Mucosa of stomach (tissue), 1 donor: ENCODE data around the gene ARHGEF17.

Experiments used
- H3K27me3 ChIP-seq: one replicate; pipeline ENCODE4 v1.7.0; 2013; ENCODE audit warnings: mild to moderate bottlenecking, low read length; ENCODE audit not compliant: control insufficient read depth, insufficient read depth
- H3K36me3 ChIP-seq: one replicate; pipeline ENCODE4 v1.7.0; 2013; ENCODE audit warnings: low read length; ENCODE audit not compliant: control insufficient read depth, insufficient read depth
- H3K4me1 ChIP-seq: one replicate; pipeline ENCODE4 v1.7.0; 2013; ENCODE audit warnings: mild to moderate bottlenecking, low read length; ENCODE audit not compliant: control insufficient read depth, insufficient read depth
- H3K4me3 ChIP-seq: one replicate; pipeline ENCODE4 v1.7.0; 2013; ENCODE audit warnings: low read length
- H3K9ac ChIP-seq: one replicate; pipeline ENCODE4 v1.7.0; 2013; ENCODE audit warnings: mild to moderate bottlenecking, low read length, moderate library complexity
- H3K9me3 ChIP-seq: one replicate; pipeline ENCODE4 v1.7.0; 2013; ENCODE audit warnings: mild to moderate bottlenecking, low read length, moderate library complexity; ENCODE audit not compliant: control insufficient read depth
- donor health status: Pancreatic carcinoma.

The ARHGEF17 gene

DNA sequence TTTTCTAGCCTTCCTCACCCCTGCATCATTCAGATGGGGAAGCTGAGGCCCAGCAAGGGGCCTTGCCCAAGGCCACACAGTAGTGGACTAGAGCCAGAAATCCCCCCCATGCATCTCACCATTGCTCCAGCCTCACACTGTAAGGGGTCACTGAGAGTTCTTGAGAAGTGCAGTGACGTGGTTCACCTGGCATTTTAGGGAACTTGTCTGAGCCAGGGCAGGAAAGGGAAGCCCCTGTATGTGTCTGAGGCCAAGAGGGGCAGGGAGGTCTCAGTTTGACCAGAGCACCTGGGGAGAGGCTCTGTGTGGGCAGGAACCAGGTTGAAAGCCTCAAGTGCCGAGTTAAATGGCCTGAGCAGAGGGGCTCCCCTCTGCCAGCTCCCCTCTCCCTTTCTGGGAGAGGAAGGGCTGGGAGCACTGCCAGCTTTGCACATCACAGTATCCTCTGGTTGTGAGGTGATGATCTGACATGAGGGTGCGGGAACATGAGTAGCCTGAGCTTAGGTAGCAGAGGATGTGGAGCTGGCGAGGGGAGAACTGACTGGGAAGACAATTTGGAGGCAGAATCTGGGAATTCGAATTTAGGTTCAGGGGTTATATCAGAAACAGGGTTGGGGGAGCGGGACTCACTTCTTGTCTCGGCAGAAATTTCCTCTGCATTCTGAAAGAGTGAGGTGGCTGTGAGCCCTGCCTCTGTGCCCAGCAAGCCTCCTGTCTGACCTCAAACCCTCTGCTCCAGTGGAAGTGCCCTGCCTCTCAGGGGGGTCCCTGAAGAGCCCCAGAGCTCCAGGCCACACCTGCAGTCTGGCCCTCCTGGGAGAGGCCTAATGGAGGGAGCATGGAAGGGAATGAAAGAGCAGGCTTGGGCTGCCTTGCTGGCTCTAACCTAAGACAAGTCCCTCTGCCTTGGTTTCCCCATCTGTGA is 14.6 kb downstream of the ARHGEF17 start:
- Histone ChIP-seq H3K4me3 (no peak overlapping the region), H3K9me3 (no peaks in the 10 kb centered on the region), H3K9ac (peak overlapping the region; percentile 46), H3K36me3 (no peaks in the 10 kb centered on the region), H3K27me3 (no peaks in the 10 kb centered on the region), H3K4me1 (peaks cover 48% of the 10 kb centered on the region)

DNA sequence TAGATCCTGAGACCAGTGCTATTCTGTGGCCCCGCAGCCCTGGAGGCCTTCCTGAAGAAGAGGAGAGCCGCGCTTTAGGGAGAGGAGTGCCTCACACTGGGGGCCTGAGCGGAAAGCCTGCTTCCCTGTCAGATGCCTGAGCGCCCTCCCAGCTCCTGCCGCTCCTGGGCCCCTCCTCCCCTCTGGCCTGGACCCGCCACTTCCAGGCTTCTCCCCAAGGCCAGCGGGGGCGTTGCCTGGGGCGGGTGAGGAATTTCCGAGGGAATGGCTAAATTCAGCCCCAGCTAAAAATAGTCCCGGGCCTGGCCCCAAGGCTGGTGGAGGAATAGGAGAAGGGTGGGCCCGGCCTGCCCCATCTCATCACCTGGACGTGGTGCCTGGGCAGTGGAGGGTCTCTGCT is 15.4 kb downstream of the ARHGEF17 start:
- Histone ChIP-seq H3K9ac (peak overlapping the region; percentile 46), H3K27me3 (no peaks in the 10 kb centered on the region), H3K36me3 (no peaks in the 10 kb centered on the region), H3K4me3 (no peak overlapping the region), H3K9me3 (no peaks in the 10 kb centered on the region), H3K4me1 (peaks cover 48% of the 10 kb centered on the region)

DNA sequence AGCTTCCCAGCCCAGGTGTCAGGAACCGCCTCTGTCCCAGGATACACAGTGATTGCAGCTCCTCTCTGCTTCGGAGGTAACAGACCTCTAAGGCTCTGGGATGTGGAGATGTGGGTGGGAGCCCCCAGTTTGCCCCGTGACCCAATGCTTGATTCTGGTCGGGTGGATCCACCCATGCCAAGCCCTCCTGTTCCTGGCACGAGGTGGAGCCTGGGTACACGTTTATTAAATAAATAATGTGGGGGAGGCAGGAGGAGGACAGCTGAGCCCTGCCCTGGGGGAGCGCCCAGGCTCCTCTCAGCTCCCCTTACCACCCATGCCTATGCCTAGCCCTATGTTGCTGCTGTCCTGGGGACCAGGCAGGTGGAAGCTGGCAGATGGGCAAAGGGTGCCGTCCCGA is 16.0 kb downstream of the ARHGEF17 start:
- no peaks in the 10 kb centered on the region for H3K36me3 ChIP-seq
- peaks cover 48% of the 10 kb centered on the region for H3K4me1 ChIP-seq
- H3K9ac ChIP-seq = peak overlapping the region; percentile 46
- H3K4me3 ChIP-seq = no peak overlapping the region
- no peaks in the 10 kb centered on the region for H3K27me3 ChIP-seq
- no peaks in the 10 kb centered on the region for H3K9me3 ChIP-seq

DNA sequence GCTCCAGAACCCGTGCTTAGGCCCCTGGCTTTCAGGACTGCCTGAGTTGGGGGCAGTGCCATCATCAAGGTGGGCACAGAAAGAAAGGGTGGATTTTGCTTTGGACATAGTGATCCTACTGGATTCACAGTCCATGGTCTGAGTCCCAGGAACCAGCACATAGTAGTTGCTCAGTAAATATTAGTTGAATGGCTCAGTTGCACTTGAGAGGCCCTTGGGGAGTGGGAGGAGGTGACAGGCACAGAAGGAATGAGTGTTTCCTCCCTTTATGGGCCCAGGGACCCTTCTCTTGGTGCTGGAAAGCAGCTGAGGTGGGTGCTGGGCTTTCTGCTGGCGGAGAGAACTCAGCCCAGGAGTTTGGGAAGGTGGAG is 16.6 kb downstream of the ARHGEF17 start:
- Histone ChIP-seq H3K27me3 (no peaks in the 10 kb centered on the region), H3K4me3 (no peak overlapping the region), H3K4me1 (peaks cover 48% of the 10 kb centered on the region), H3K9me3 (no peaks in the 10 kb centered on the region), H3K36me3 (no peaks in the 10 kb centered on the region), H3K9ac (no peak overlapping the region)

DNA sequence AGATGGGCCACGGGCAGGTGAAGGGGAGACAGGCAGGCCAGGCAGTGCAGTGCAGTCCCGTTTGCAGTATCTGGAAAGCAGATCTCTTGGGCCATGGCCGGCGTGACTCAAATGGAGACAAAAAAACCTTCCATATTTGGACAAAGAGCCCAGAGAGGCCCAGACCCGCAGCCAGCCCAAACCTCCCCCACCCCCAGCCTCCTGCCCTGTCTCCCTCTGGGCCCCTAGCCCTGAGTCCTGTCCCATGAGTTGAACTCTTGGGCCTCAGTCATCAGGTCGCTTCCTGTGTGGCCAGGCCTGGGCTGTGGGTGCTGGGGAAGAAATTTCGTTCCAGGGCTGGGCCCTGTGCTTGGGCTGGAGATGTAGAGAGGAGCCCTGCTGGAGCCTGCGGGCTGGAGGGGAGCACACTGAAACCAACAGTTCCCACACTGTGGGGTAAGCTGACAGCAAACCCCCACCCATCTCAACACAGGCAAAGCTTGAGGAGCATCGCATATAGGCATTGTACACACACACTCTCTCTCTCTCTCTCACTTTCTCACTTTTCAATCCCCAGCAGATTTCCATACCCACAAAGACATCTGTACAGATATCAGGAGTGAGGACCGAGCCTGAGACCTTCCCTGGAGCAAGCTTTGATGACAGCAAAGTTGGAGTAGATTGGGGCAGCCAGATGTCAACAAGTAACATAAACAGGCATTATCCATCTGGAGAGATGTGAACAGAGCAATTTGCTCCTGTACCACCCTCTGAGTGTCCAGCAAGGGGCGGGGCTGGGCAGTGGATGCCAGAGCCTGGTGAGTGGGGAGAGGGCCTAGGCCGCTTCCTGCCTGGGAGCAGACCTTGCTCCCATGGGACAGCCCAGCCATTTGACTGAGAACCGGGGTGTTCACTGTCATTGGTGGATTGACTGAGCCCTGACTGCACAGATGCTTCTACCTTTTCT is 17.2 kb downstream of the ARHGEF17 start:
- H3K4me3 ChIP-seq = no peak overlapping the region

DNA sequence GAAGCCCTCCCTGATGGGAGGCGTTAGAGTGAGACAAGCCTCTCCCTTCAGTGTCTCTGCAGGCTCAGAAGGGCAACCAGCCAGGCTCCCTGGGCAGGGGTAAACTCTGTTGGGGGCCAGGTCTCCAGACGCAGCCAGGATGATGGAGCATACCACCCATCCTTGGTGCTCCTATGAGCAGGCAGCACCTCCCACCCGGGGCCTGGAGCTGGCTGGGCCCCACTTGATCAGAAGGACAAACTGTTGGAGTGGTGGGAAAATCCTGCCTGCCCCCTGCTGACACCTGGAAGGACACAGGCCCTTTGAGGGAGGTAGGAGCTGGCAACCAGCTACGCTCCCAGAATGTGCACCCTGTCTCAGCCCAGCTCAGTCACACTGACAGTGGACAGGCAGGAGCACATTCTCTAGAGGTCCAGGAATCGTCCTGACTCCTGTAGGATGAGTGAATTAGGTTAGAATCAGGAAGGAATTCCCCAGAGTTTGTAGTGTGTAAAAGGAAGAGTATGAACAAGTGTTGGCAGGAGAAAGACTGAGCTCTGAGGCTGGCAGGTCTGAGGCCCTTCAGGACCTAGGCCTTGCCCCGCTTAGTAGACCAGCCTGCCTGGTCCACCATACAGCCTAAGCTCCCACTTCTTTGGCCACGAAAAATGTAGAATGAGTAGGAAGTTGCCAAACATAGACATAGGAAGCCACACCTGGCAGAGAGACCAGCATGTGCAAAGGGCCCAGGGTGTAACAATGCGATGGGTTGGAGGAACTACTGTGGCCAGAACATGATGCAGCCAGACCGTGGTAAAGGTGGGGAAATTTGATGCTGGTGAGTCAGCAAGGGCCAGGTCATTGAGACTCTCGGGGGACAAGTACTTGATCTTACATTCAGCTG is 19.1 kb downstream of the ARHGEF17 start:
- H3K9ac ChIP-seq = no peak overlapping the region
- H3K9me3 ChIP-seq = no peaks in the 10 kb centered on the region
- no peak overlapping the region for H3K4me3 ChIP-seq
- no peaks in the 10 kb centered on the region for H3K36me3 ChIP-seq
- peaks cover 34% of the 10 kb centered on the region for H3K4me1 ChIP-seq
- H3K27me3 ChIP-seq = no peaks in the 10 kb centered on the region

More for the DNA sequence above, 17.2 kb downstream of the ARHGEF17 start:
- Histone ChIP-seq H3K9ac (no peak overlapping the region), H3K9me3 (no peaks in the 10 kb centered on the region), H3K27me3 (no peaks in the 10 kb centered on the region), H3K36me3 (no peaks in the 10 kb centered on the region), H3K4me1 (peaks cover 48% of the 10 kb centered on the region)

DNA sequence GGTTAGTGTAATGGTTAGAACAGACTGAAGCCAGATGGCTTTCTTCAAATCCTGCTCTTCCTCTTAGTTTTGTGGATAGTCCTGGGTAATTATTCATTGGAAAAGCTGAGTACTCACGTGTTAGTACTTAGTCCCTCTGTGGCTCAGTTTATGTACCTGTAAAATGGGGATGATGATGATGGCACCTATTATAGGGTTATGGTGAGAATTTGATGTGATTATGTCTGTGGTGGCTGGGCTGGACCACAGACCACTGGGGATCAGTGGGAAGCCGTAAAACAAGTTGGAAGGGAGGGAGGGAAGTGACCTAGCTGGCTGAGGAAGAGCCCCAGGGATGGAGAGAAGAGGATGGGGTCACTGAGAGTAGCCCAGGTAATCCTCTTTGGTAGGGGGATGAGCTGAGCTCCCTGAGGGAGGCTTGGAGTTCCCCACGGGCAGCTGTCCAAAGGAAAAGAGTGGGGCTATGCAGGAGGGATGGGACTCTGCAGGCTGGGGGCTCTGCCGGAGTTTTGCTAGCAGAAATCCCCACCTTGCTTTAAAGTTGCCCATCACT is 19.8 kb downstream of the ARHGEF17 start:
- H3K9ac ChIP-seq = no peak overlapping the region
- H3K4me1 ChIP-seq = peaks cover 27% of the 10 kb centered on the region
- no peaks in the 10 kb centered on the region for H3K9me3 ChIP-seq

DNA sequence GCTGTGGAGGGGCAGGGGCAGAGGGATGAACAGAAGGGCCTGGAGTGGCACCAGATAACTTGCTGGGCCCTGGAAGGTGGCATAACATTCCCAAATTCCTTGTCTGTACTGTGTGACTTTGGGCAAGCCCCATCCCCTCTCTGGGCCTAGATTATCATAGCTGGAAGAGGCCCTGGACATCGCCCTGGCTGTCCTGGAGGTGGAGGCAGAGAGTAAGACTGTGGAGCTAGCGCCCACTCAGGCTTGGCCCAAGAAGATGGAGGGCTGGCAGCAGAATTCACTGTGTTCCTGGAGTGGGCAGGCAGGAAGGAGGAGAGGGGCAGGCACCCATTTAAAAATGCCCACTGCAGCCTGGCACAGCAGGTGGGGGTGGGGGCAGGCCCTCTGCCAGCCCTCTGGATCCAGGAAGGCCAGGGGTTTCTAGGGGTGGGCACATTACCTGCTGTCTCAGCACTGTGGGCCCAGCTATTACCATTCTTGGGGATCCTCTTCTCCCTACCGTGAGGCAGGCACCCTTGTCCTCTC is 22.6 kb downstream of the ARHGEF17 start:
- Histone ChIP-seq H3K4me1 (peaks cover 19% of the 10 kb centered on the region), H3K27me3 (no peaks in the 10 kb centered on the region), H3K9ac (no peak overlapping the region), H3K9me3 (no peaks in the 10 kb centered on the region), H3K4me3 (no peak overlapping the region), H3K36me3 (no peaks in the 10 kb centered on the region)

More for the DNA sequence above, 19.8 kb downstream of the ARHGEF17 start:
- Histone ChIP-seq H3K4me3 (no peak overlapping the region), H3K27me3 (no peaks in the 10 kb centered on the region), H3K36me3 (no peaks in the 10 kb centered on the region)

DNA sequence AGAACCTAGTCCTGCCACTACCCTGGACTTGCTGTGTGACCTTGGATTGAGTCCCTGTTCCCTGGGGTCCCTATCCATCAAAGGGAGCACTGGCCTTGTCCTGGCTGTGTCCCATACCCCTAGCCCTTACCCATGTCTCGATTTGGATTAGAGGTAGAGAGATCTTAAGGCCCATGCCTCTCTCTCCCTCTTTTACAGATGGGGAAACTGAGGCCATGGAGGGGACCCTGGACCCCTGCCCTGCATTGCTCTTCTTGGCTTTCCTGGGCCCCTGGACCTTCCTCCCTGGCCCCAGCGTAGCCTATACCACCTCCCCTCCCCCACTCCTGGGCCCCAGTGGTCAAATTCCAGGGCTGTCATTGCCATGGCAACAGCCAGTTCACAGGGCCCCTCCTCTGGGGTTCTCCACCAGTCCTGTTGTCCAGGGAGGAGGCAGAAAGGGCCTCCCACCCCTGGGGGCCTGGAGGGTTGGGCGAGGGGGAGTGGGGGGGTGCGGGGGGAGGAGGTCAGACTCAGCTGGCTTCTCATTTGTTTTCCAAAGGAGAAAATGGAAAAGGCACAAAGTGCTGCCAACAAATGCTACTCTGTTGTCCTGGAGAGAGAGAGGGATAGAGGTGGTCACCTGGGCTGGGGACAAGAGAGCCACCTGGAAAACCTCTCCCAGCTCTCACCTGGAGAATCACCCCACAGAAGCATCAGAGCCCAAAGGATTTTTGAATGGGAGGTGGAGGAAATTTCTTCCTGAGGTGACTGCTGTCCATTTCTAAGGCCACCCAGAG is 23.3 kb downstream of the ARHGEF17 start:
- no peak overlapping the region for H3K4me3 ChIP-seq
- H3K4me1 ChIP-seq = peaks cover 19% of the 10 kb centered on the region
- H3K9ac ChIP-seq = no peak overlapping the region
- H3K27me3 ChIP-seq = no peaks in the 10 kb centered on the region
- H3K9me3 ChIP-seq = no peaks in the 10 kb centered on the region
- no peaks in the 10 kb centered on the region for H3K36me3 ChIP-seq

DNA sequence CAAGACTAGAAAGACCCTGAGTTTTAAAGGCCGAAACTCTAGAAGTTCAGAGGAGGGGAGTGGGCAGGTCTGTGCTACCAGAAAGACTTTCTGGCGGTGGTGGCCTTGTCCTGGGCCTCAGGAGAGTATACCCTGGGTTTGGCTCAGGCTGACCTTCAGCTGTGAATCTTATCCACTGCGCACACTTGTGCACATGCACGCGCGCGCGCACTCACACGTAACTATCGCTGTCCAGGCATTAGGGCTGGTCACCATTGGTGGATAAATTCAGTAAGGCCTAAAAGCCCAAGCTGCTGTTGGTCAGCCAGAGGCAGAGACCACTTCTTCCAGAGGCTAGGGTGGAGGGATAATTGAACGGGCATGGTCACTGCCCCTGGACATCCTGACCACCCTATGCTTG is 25.1 kb downstream of the ARHGEF17 start:
- peaks cover 19% of the 10 kb centered on the region for H3K4me1 ChIP-seq
- H3K36me3 ChIP-seq = no peaks in the 10 kb centered on the region
- no peaks in the 10 kb centered on the region for H3K9me3 ChIP-seq
- no peak overlapping the region for H3K4me3 ChIP-seq
- H3K9ac ChIP-seq = no peak overlapping the region
- H3K27me3 ChIP-seq = no peaks in the 10 kb centered on the region
